H1 (cell line): Measurements from ENCODE around the gene WDR37. TPM values are rescaled to one million over a fixed set of nuclear protein-coding genes. Genes with fewer than 3 reads are reported as not detected.

ENCODE experiments used
- CTCF ChIA-PET: fragments of 300-600 bp; sonication (Branson Sonifier 250); formaldehyde crosslinking; loops from one replicate; lab custom pipeline; 2021; ENCODE audit not compliant: partially characterized antibody; lab: Charles Lee
- POLR2A ChIA-PET: fragments of 300-600 bp; sonication (Branson Sonifier 250); formaldehyde crosslinking; loops from one replicate; lab custom pipeline; 2021; ENCODE audit warnings: inconsistent platforms; ENCODE audit not compliant: partially characterized antibody; lab: Charles Lee
- DNase-seq, 2 experiments: peaks; one replicate each; pipeline versions ENCODE4 v3.0.0 to v3.0.0-alpha.2; 2010 to 2022; ENCODE audit warnings: low spot score in 2 of 2, low read depth in 1 of 2, mixed read lengths in 1 of 2
- FAIRE-seq: peaks from 2 replicates; lab custom pipeline; 2011; peaks lifted over from hg19 to GRCh38; lab: Jason Lieb, UNC
- H2AFZ ChIP-seq: 2 replicates; pipeline ENCODE4 v1.8.1; 2012; ENCODE audit warnings: low read length, inconsistent platforms
- H2AK5ac ChIP-seq: 2 replicates; pipeline ENCODE4 v1.6.1; 2013; ENCODE audit warnings: low read depth, low read length
- H2BK120ac ChIP-seq: replicated peaks from 2 replicates; pipeline ENCODE3; 2013; ENCODE audit warnings: low read depth, low read length, inconsistent platforms
- H2BK12ac ChIP-seq: 2 replicates; pipeline ENCODE4 v1.6.1; 2013; ENCODE audit warnings: low read depth, low read length
- H2BK15ac ChIP-seq: 2 replicates; pipeline ENCODE4 v1.6.1; 2013; ENCODE audit warnings: low read length
- H2BK20ac ChIP-seq: 2 replicates; pipeline ENCODE4 v1.6.1; 2013; ENCODE audit warnings: low read length
- H2BK5ac ChIP-seq: 2 replicates; pipeline ENCODE4 v1.6.1; 2013; ENCODE audit warnings: low read depth, low read length
- H3K14ac ChIP-seq: 2 replicates; pipeline ENCODE4 v1.6.1; 2013; ENCODE audit warnings: inconsistent platforms; ENCODE audit not compliant: insufficient read length
- H3K18ac ChIP-seq: 2 replicates; pipeline ENCODE4 v1.6.1; 2013; ENCODE audit warnings: low read length; ENCODE audit errors: extremely low read depth
- H3K23ac ChIP-seq: 2 replicates; pipeline ENCODE4 v1.6.1; 2013; ENCODE audit warnings: inconsistent platforms; ENCODE audit not compliant: insufficient read length
- H3K23me2 ChIP-seq: 2 replicates; pipeline ENCODE4 v1.6.1; 2013; ENCODE audit warnings: low read depth, low read length
- H3K27ac ChIP-seq: 2 replicates; pipeline ENCODE4 v1.6.1; 2011; ENCODE audit warnings: low read depth, low read length, inconsistent platforms
- H3K27me3 ChIP-seq, 4 experiments: replicated peaks in 1 of 4; 1 replicate in 1 of 4; 2 replicates in 3 of 4; pipeline versions ENCODE4 v1.6.1 to v1.8.1; 2011 to 2013; ENCODE audit warnings: low read length in 3 of 4, mild to moderate bottlenecking in 3 of 4, inconsistent platforms in 2 of 4, mixed read lengths in 2 of 4, moderate library complexity in 1 of 4; ENCODE audit not compliant: control insufficient read depth in 3 of 4, insufficient read depth in 3 of 4; ENCODE audit errors: extremely low read depth in 1 of 4
- H3K36me3 ChIP-seq, 4 experiments: 2 replicates each; pipeline versions ENCODE4 v1.6.1 to v1.8.1; 2011 to 2013; ENCODE audit warnings: mild to moderate bottlenecking in 4 of 4, low read length in 3 of 4, moderate library complexity in 2 of 4, control low read depth in 1 of 4, inconsistent platforms in 1 of 4; ENCODE audit not compliant: insufficient read depth in 4 of 4, control insufficient read depth in 2 of 4
- H3K4ac ChIP-seq: replicated peaks from 2 replicates; pipeline ENCODE3; 2013; ENCODE audit warnings: low read length, low read depth, mixed read lengths, inconsistent platforms; ENCODE audit not compliant: insufficient read length
- H3K4me1 ChIP-seq, 4 experiments: replicated peaks in 1 of 4; 1 replicate in 1 of 4; 2 replicates in 3 of 4; pipeline versions ENCODE4 v1.6.1 to v1.8.1; 2011 to 2013; ENCODE audit warnings: low read length in 3 of 4, inconsistent platforms in 2 of 4, mixed read lengths in 1 of 4; ENCODE audit not compliant: insufficient read depth in 4 of 4, control insufficient read depth in 3 of 4
- H3K4me2 ChIP-seq, 2 experiments: 2 replicates each; pipeline versions ENCODE4 v1.6.1 to v1.8.1; 2011 to 2013; ENCODE audit warnings: low read depth in 2 of 2, low read length in 2 of 2, control low read depth in 1 of 2, inconsistent platforms in 1 of 2, mild to moderate bottlenecking in 1 of 2; ENCODE audit not compliant: insufficient read depth in 1 of 2
- H3K4me3 ChIP-seq, 4 experiments: fragments of 200-600, 300-600 bp in 1 of 4; sonication (generic), shearing (Covaris generic), sonication (Bioruptor Twin) in 1 of 4; 2 replicates each; pipeline versions ENCODE4 v1.5.1 to v1.8.1; 2011 to 2016; ENCODE audit warnings: low read length in 4 of 4, low read depth in 3 of 4, control low read depth in 2 of 4, inconsistent platforms in 2 of 4, mild to moderate bottlenecking in 2 of 4, mixed read lengths in 1 of 4, moderate library complexity in 1 of 4; ENCODE audit not compliant: insufficient read depth in 2 of 4; ENCODE audit errors: extremely low read depth in 1 of 4
- H3K56ac ChIP-seq: replicated peaks from 2 replicates; pipeline ENCODE3; 2013; ENCODE audit warnings: low read depth, mild to moderate bottlenecking, mixed read lengths, low read length, inconsistent platforms; ENCODE audit not compliant: insufficient read length
- H3K79me1 ChIP-seq: 2 replicates; pipeline ENCODE4 v1.6.1; 2013; ENCODE audit warnings: low read depth, low read length, control low read depth
- H3K79me2 ChIP-seq, 2 experiments: 2 replicates each; pipeline versions ENCODE4 v1.6.1 to v1.8.1; 2012 to 2013; ENCODE audit warnings: low read length in 2 of 2, mild to moderate bottlenecking in 2 of 2, inconsistent platforms in 1 of 2; ENCODE audit not compliant: insufficient read depth in 2 of 2, control insufficient read depth in 1 of 2
- H3K9ac ChIP-seq, 4 experiments: replicated peaks in 1 of 4; 1 replicate in 1 of 4; 2 replicates in 3 of 4; pipeline versions ENCODE4 v1.6.1 to v1.8.1; 2011 to 2013; ENCODE audit warnings: low read depth in 3 of 4, low read length in 3 of 4, control low read depth in 2 of 4, mild to moderate bottlenecking in 2 of 4, moderate library complexity in 2 of 4, inconsistent platforms in 1 of 4; ENCODE audit errors: extremely low read depth in 1 of 4
- H3K9me3 ChIP-seq, 2 experiments: 2 replicates each; pipeline versions ENCODE4 v1.6.1 to v1.8.1; 2012 to 2013; ENCODE audit warnings: mild to moderate bottlenecking in 2 of 2, moderate library complexity in 2 of 2, control low read depth in 1 of 2, inconsistent platforms in 1 of 2, low read depth in 1 of 2, low read length in 1 of 2, mixed read lengths in 1 of 2; ENCODE audit not compliant: insufficient read depth in 2 of 2
- H4K20me1 ChIP-seq, 2 experiments: replicated peaks in 1 of 2; 2 replicates each; pipeline versions ENCODE3 to v1.8.1; 2011 to 2013; ENCODE audit warnings: inconsistent platforms in 2 of 2, low read length in 2 of 2, mild to moderate bottlenecking in 1 of 2; ENCODE audit not compliant: insufficient read depth in 2 of 2, control insufficient read depth in 1 of 2
- H4K5ac ChIP-seq: 2 replicates; pipeline ENCODE4 v1.6.1; 2013; ENCODE audit warnings: low read length, low read depth, mixed read lengths, inconsistent platforms; ENCODE audit not compliant: insufficient read length
- H4K8ac ChIP-seq: 2 replicates; pipeline ENCODE4 v1.8.0; 2013; ENCODE audit warnings: mild to moderate bottlenecking, moderate library complexity, low read length, inconsistent platforms; ENCODE audit not compliant: insufficient read depth; ENCODE audit errors: extremely low read depth
- H4K91ac ChIP-seq: replicated peaks from 2 replicates; pipeline ENCODE3; 2013; ENCODE audit warnings: low read length, mixed read lengths, inconsistent platforms; ENCODE audit not compliant: insufficient read length
- CEBPB ChIP-seq: IDR thresholded peaks from 2 replicates; pipeline ENCODE4 v1.6.1; 2012; ENCODE audit warnings: low read depth, low read length
- POLR2A ChIP-seq, 2 experiments: IDR thresholded peaks; 1 replicate in 1 of 2; 2 replicates in 1 of 2; pipeline ENCODE4 v1.6.1; 2011; ENCODE audit warnings: low read depth in 2 of 2, low read length in 2 of 2, mild to moderate bottlenecking in 2 of 2; ENCODE audit errors: control extremely low read depth in 1 of 2
- POLR2AphosphoS5 ChIP-seq: IDR thresholded peaks from 2 replicates; pipeline ENCODE4 v1.6.1; 2011; ENCODE audit warnings: low read depth, low read length
- SIN3A ChIP-seq, 2 experiments: IDR thresholded peaks in 1 of 2; conservative IDR thresholded peaks in 1 of 2; 2 replicates each; pipeline ENCODE4 v1.6.1; 2011 to 2012; ENCODE audit warnings: low read length in 2 of 2, improper control_type of control experiment in 1 of 2, low read depth in 1 of 2, mild to moderate bottlenecking in 1 of 2
- SP2 ChIP-seq: IDR thresholded peaks from 2 replicates; pipeline ENCODE4 v1.6.1; 2012; ENCODE audit warnings: mild to moderate bottlenecking, low read length, inconsistent platforms
- TCF12 ChIP-seq: IDR thresholded peaks from 2 replicates; pipeline ENCODE4 v1.6.1; 2011; ENCODE audit warnings: low read depth, mild to moderate bottlenecking, low read length
- WGBS, 2 experiments: shearing (Covaris generic) in 1 of 2; methylation state at CpG; one replicate each; pipeline versions ENCODE4 v1.1.6 to v1.1.7; 2013 to 2015; ENCODE audit warnings: low lambda C conversion rate in 2 of 2, mixed read lengths in 2 of 2, inconsistent platforms in 1 of 2, low coverage in 1 of 2, missing lambda C conversion rate in 1 of 2; ENCODE audit not compliant: insufficient replicate concordance in 2 of 2, insufficient coverage in 1 of 2, insufficient read length in 1 of 2; ENCODE audit errors: extremely low coverage in 1 of 2, missing lambda C conversion rate in 1 of 2; 5-methylcytosine and 5-hydroxymethylcytosine counted together
- polyA plus RNA-seq, 7 experiments: library from polyadenylated mRNA; depleted of rRNA in 3 of 7; stranded (reverse) in 5 of 7; unstranded in 2 of 7; fragments of >200 nt in 5 of 7; fragments of 200-250 nt in 2 of 7; gene quantifications; 1 replicate in 5 of 7; 2 replicates in 1 of 7; 4 replicates in 1 of 7; pipeline versions ENCODE4 v1.2.1 to v1.2.3, GENCODE V29; 2011 to 2013; ENCODE audit warnings: missing spikeins in 2 of 7, mixed read lengths in 2 of 7
- total RNA-seq: library from RNA; stranded (reverse); fragmentation: NEBNext Ultra II Directional; extraction: Animal tissue kit (Norgen Biotek cat#: 25700); gene quantifications from 2 replicates; pipeline ENCODE4 v1.2.1, GENCODE V29; 2021

WDR37 gene
- total and polyA plus RNA-seq, 2 of the 8 experiments (the other 6 are each of a cell fraction or from before 2014, with no cell fraction given) = 9.6 to 12.0 TPM

GRCh38 chr10:1047937-1048336, 8.2 kb upstream of the WDR37 start:
- H3K27me3 ChIP-seq = no peaks in the 10 kb centered on the region
- H2BK120ac ChIP-seq = peak overlapping the region; percentile 97
- H2BK15ac ChIP-seq = 0 out of 2 replicates have a peak overlapping the region, but pooled peaks have one; percentile 77
- WGBS, 2 experiments = 13% methylated on average over 15 of the region's 15 CpGs; no CpG with 5 or more reads in 1 of the 2 experiments
- no peak overlapping the region for H3K23ac ChIP-seq
- ChIA-PET POLR2A (interaction anchor here (0.6 to 2.9 kb wide), 10 partner anchors 9 to 68 kb away, joined by 3 to 22 read pairs (median 4); partner anchors contain the start of gene GTPBP4), CTCF (no interaction called here)
- no peaks in the 10 kb centered on the region; the same call in 1 of the 2 replicates for H3K23me2 ChIP-seq
- peak overlapping the region; percentile 75; the same call in 1 of the 2 replicates for H3K18ac ChIP-seq
- no peak for TF ChIP-seq POLR2A (IDR thresholded peaks at IDR 0.05; ENCODE audit: control extremely low read depth in 1 of 2, low read depth in 2 of 2, low read length in 2 of 2)
- TF ChIP-seq TCF12 = no peak
- no peak for TF ChIP-seq CEBPB
- no peak for TF ChIP-seq POLR2AphosphoS5
- TF ChIP-seq SP2 = no peak
- peak in 1 of 2 experiments; percentile 61; a peak in 1 of 4 replicates for TF ChIP-seq SIN3A (conservative IDR thresholded peaks at IDR 0.05 in 1 of 2, IDR thresholded peaks at IDR 0.05 in 1 of 2; ENCODE audit: low read depth in 1 of 2, low read length in 2 of 2)
- peak overlapping the region; percentile 99 for H2BK5ac ChIP-seq
- H3K9ac ChIP-seq = peak overlapping the region; percentile 37 to 91 (median 86)
- no peak overlapping the region for H4K8ac ChIP-seq
- peak overlapping the region; percentile 76 to 97 for H3K4me2 ChIP-seq
- no peak overlapping the region for H2AK5ac ChIP-seq
- no peak for FAIRE-seq
- H3K27ac ChIP-seq = peak overlapping the region; percentile 61; the same call in 1 of the 2 replicates
- no peak for DNase-seq
- peaks cover 0 to 5% (median 2%) of the 10 kb centered on the region in 4 experiments; a peak in 3 of 7 replicates for H3K4me1 ChIP-seq
- no peak overlapping the region for H2AFZ ChIP-seq
- H3K9me3 ChIP-seq = no peaks in the 10 kb centered on the region
- peaks cover 3 to 37% (median 10%) of the 10 kb centered on the region in 4 experiments; a peak in 6 of 8 replicates for H3K36me3 ChIP-seq
- H4K91ac ChIP-seq = no peak overlapping the region
- H3K56ac ChIP-seq = no peak overlapping the region
- H2BK20ac ChIP-seq = 0 out of 2 replicates have a peak overlapping the region, but pooled peaks have one; percentile 77
- peak overlapping the region; percentile 86 for H3K4ac ChIP-seq
- H4K5ac ChIP-seq = peak overlapping the region; percentile 1
- H3K79me2 ChIP-seq = peaks cover 24 to 79% of the 10 kb centered on the region in 2 experiments
- peaks cover 10% of the 10 kb centered on the region; the same call in 1 of the 2 replicates for H3K79me1 ChIP-seq
- peak overlapping the region; percentile 79 to 98 (median 95) for H3K4me3 ChIP-seq
- peak overlapping the region; percentile 60 for H2BK12ac ChIP-seq
- peaks cover 6 to 24% of the 10 kb centered on the region in 2 experiments for H4K20me1 ChIP-seq
- H3K14ac ChIP-seq = no peak overlapping the region
